BE2C (cell line): ENCODE results near the gene GTF3C2.
"Not testable (repeated sequence)": the region's sequence is repeated elsewhere in the genome, so short reads cannot be mapped to it uniquely, and the experiment has no call there.

Source experiments
- DNase-seq: peaks from one replicate; pipeline ENCODE4 v3.0.0-alpha.2; 2020
- H3K27me3 ChIP-seq: fragments of 250-450 bp; sonication (Bioruptor Pico); 2 replicates; pipeline ENCODE4 v1.5.1; 2020; ENCODE audit warnings: mild to moderate bottlenecking
- H3K36me3 ChIP-seq: fragments of 250-450 bp; sonication (Bioruptor Pico); 2 replicates; pipeline ENCODE4 v1.5.1; 2020; ENCODE audit warnings: mild to moderate bottlenecking
- H3K4me1 ChIP-seq: fragments of 250-450 bp; sonication (Bioruptor Pico); 2 replicates; pipeline ENCODE4 v1.5.1; 2020
- H3K4me3 ChIP-seq: 2 replicates; pipeline ENCODE4 v1.5.1; 2011; ENCODE audit warnings: low read depth, low read length
- H3K9me3 ChIP-seq: fragments of 250-450 bp; sonication (Bioruptor Pico); 2 replicates; pipeline ENCODE4 v1.5.1; 2020
- TF ChIP-seq, protein P1 (sequence below): IDR thresholded peaks from 2 replicates; pipeline ENCODE4 v1.5.1; 2012; ENCODE audit warnings: mild to moderate bottlenecking, low read depth, low read length

The GTF3C2 gene

DNA sequence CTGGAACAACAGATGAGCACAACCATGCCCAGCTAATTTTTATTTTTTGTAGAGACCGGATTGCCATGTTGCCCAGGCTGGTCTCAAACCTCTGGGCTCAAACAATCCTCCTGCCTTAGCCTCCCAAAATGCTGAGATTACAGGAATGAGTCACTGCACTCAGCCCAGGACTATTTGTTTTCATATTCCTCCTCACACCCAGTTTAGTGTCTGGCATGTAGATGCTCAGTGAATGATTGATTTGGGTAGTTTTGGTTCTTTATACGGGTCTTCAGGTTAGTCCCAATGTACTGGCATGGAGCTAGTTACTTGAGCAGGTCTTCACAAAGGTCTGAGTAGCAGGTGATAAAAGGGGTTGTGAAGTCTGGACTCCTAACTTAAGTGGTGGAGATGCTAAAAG is 7.4 kb upstream of the GTF3C2 start:
- TF ChIP-seq, protein P1, sequence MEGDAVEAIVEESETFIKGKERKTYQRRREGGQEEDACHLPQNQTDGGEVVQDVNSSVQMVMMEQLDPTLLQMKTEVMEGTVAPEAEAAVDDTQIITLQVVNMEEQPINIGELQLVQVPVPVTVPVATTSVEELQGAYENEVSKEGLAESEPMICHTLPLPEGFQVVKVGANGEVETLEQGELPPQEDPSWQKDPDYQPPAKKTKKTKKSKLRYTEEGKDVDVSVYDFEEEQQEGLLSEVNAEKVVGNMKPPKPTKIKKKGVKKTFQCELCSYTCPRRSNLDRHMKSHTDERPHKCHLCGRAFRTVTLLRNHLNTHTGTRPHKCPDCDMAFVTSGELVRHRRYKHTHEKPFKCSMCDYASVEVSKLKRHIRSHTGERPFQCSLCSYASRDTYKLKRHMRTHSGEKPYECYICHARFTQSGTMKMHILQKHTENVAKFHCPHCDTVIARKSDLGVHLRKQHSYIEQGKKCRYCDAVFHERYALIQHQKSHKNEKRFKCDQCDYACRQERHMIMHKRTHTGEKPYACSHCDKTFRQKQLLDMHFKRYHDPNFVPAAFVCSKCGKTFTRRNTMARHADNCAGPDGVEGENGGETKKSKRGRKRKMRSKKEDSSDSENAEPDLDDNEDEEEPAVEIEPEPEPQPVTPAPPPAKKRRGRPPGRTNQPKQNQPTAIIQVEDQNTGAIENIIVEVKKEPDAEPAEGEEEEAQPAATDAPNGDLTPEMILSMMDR, result no peak
- H3K36me3 ChIP-seq, result peaks cover 53% of the 10 kb centered on the region

DNA sequence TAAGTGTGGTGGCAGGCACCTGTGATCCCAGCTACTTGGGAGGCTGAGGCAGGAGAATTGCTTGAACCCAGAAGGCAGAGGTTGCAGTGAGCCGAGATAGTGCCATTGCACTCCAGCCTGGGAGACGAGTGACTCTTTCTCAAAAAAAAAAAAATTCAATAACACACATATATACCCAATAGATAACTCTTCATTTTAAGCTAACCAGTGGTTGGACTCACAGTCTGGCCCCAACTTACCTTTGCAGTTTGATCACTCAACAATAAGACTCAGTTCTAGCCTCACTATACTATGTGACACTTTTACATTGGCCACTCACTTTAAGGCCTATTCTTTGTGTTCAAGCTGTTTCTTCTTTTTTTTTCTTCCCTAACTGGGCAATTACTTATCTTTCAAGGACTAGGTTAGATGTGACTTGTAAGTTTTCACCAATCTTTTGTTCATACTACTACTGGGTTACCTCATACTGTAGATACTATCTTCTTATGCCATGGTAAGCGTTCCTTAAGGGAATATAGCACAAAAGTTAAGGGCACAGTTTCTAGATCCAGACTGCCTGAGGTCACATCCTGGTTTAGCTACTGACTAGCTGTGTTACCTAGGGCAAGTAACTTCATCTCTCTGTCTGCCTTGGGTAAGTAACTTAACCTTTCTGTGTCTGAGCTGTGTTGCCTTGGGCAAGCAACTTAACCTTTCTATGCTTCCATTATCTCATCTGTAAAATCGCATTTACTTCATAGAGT is 6.3 kb upstream of the GTF3C2 start:
- Histone ChIP-seq H3K4me1 (no peaks in the 10 kb centered on the region), H3K9me3 (no peaks in the 10 kb centered on the region), H3K36me3 (peaks cover 45% of the 10 kb centered on the region), H3K27me3 (no peaks in the 10 kb centered on the region), H3K4me3 (no peak overlapping the region)
- DNase-seq, result no peak
- TF ChIP-seq, protein P1, result no peak

More for the DNA sequence above, 7.4 kb upstream of the GTF3C2 start:
- H3K4me3 ChIP-seq, result no peak overlapping the region
- DNase-seq, result no peak
- no peaks in the 10 kb centered on the region for H3K9me3 ChIP-seq
- H3K27me3 ChIP-seq, result no peaks in the 10 kb centered on the region
- H3K4me1 ChIP-seq, result no peaks in the 10 kb centered on the region

DNA sequence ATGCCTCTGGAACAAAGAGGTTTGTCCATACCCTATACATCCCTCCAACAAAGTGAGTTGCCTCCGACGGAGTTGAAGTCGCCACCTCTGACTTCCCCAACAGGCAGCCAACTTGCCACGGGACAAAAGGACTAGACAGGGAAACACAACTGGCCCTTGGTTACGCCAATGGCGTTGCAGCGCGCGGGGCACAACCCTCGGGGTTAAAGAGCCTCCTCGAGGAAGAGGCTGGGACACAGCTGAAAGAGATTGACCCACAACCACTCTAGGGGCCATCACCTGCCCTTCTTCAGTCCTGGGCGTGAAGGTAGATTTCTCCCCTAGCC is 545 bp downstream of the GTF3C2 start:
- DNase-seq, result peak; percentile 60
- Histone ChIP-seq H3K27me3 (no peaks in the 10 kb centered on the region), H3K4me3 (peak overlapping the region; percentile 97), H3K9me3 (no peaks in the 10 kb centered on the region), H3K4me1 (no peaks in the 10 kb centered on the region), H3K36me3 (no peaks in the 10 kb centered on the region; the same call in 1 of the 2 replicates)
- TF ChIP-seq, protein P1, result no peak

DNA sequence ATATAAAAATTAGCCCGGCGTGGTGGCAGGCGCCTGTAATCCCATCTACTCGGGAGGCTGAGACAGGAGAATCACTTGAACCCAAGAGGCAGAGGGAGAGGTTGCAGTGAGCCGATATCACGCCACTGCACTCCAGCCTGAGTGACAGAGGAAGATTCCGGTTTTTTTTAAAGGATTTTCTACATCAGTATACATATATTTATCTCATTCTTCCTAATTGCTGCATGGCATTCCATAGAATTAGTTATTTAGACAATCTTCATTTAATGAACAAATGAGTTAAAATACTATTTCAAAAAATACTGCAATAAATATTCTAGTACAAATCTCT is 2.0 kb downstream of the GTF3C2 start:
- DNase-seq, result no peak
- Histone ChIP-seq H3K27me3 (no peaks in the 10 kb centered on the region), H3K4me3 (no peak overlapping the region), H3K36me3 (peaks cover 3% of the 10 kb centered on the region; the same call in 1 of the 2 replicates), H3K4me1 (no peaks in the 10 kb centered on the region), H3K9me3 (no peaks in the 10 kb centered on the region)
- TF ChIP-seq, protein P1, result no peak

DNA sequence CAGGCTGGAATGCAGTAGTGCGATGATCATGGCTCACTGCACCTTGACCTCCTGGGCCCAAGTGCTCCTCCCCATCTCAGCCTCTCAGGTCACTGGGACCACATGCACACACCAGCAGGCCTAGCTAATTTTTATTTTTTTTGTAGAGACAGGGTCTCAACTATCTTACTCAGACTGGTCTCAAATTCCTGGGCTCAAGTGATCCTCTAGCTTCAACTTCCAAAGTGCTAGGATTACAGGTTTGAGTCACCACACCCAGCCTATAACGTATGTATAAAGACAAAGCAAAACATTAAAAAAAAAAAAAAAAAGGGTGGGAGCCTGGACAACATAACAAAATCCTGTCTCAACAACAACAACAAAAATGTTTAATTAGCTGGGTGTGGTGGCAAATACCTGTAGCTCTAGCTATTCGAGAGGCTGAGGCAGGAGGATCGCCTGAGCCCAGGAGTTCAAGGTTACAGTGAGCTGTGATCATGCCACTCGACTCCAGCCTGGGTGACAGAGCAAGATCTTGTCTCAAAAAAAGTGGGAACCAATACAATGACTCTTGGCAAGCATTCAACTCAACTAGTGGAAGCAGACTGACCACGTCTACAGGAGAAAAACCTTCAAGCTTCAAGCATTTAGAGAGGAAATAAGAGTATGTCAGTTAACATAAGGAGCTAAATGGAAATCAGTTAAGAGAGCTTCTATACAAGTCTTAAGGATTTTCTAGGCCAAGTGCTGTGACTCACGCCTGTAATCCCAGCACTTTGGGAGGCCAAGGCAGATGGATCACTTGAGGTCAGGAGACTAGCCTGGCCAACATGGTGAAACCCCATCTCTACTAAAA is 2.6 kb downstream of the GTF3C2 start:
- no peak for DNase-seq
- TF ChIP-seq, protein P1, result no peak

DNA sequence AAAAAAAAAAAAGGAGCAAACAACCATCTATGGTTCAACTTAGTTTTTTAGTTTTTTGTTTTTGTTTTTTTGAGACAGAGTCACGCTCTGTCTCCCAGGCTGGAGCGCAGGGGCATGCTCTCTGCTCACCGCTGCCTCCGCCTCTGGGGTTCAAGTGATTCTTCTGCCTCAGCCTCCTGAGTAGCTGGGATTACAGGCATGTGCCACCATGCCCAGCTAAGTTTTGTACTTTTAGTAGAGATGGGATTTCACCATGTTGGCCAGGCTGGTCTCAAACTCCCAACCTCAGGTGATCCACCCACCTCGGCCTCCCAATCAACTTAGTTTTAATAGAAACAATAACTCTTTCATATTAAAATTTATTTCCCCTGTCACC is 3.2 kb downstream of the GTF3C2 start:
- H3K27me3 ChIP-seq, H3K9me3 ChIP-seq, H3K4me1 ChIP-seq, H3K4me3 ChIP-seq, DNase-seq, H3K36me3 ChIP-seq: not testable (repeated sequence)

More for the DNA sequence above, 2.6 kb downstream of the GTF3C2 start:
- no peak overlapping the region for H3K4me3 ChIP-seq
- H3K36me3 ChIP-seq, result peaks cover 3% of the 10 kb centered on the region; the same call in 1 of the 2 replicates
- H3K4me1 ChIP-seq, result no peaks in the 10 kb centered on the region
- no peaks in the 10 kb centered on the region for H3K27me3 ChIP-seq
- no peaks in the 10 kb centered on the region for H3K9me3 ChIP-seq
